H1 (cell line): ENCODE results near the gene VSX1.

ENCODE experiments used
- ZNF274 ChIP-seq: IDR thresholded peaks from 2 replicates; pipeline ENCODE4 v1.7.0; 2012; ENCODE audit warnings: low read length, borderline replicate concordance; ENCODE audit errors: extremely low read depth
- TF ChIP-seq, protein P1 (sequence below), 3 experiments: IDR thresholded peaks; 1 replicate in 2 of 3; 2 replicates in 1 of 3; pipeline versions ENCODE4 v1.5.1 to v1.6.1; 2011; ENCODE audit warnings: low read length in 3 of 3, mild to moderate bottlenecking in 3 of 3, inconsistent platforms in 2 of 3, low read depth in 1 of 3, moderate library complexity in 1 of 3; ENCODE audit not compliant: insufficient read depth in 1 of 3; ENCODE audit errors: control extremely low read depth in 1 of 3
- TF ChIP-seq, protein P2 (sequence below): IDR thresholded peaks from 2 replicates; pipeline ENCODE4 v1.6.1; 2012; ENCODE audit warnings: low read length, inconsistent platforms

DNA sequence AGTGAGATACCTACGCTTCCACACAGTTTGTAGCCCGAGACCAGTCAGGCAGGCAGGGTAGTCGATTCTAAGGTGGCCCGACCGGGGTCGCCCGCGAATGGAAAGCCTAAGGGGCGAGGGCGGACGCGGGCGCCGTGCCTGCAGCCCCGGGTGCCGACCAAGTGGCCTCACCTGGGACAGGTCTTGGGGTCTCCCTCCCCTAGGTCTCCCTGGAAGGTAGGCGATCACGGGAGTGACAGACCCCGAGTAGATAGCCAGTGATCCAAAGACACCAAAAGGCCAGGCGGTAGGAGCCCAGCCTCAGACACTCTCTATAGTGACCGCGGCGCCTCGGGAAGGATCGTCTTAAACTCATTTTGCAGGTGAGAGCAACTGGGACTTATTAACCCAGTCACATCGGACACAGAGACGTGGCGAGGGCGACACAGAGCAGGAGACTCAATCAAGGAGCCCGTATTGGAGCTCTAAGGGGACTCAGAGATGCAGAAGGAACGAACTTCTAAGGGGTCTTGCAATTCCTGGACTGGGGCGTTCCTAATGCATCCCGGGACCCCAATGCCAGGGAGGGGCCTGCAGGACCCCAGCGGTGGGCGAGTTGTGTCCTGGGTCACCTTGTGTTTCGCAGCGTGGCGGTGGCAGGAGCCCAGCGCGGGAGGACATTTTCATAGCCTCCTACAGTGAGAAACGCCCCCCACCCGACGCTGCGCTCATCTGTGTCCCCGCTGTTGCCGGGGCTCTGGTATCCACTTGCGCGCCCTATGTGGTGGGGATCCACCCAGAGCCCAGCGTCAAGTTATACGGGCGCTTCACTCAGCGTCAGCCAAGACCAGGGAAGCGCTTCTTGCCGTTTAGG, 2.1 kb upstream of the VSX1 start:
- TF ChIP-seq ZNF274, result no peak
- TF ChIP-seq, protein P1, sequence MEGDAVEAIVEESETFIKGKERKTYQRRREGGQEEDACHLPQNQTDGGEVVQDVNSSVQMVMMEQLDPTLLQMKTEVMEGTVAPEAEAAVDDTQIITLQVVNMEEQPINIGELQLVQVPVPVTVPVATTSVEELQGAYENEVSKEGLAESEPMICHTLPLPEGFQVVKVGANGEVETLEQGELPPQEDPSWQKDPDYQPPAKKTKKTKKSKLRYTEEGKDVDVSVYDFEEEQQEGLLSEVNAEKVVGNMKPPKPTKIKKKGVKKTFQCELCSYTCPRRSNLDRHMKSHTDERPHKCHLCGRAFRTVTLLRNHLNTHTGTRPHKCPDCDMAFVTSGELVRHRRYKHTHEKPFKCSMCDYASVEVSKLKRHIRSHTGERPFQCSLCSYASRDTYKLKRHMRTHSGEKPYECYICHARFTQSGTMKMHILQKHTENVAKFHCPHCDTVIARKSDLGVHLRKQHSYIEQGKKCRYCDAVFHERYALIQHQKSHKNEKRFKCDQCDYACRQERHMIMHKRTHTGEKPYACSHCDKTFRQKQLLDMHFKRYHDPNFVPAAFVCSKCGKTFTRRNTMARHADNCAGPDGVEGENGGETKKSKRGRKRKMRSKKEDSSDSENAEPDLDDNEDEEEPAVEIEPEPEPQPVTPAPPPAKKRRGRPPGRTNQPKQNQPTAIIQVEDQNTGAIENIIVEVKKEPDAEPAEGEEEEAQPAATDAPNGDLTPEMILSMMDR (IDR thresholded peaks at IDR 0.05; ENCODE audit: control extremely low read depth in 1 of 3, insufficient read depth in 1 of 3, low read depth in 1 of 3, low read length in 3 of 3), result no peak
- TF ChIP-seq, protein P2, sequence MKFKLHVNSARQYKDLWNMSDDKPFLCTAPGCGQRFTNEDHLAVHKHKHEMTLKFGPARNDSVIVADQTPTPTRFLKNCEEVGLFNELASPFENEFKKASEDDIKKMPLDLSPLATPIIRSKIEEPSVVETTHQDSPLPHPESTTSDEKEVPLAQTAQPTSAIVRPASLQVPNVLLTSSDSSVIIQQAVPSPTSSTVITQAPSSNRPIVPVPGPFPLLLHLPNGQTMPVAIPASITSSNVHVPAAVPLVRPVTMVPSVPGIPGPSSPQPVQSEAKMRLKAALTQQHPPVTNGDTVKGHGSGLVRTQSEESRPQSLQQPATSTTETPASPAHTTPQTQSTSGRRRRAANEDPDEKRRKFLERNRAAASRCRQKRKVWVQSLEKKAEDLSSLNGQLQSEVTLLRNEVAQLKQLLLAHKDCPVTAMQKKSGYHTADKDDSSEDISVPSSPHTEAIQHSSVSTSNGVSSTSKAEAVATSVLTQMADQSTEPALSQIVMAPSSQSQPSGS, result no peak
